Adrenal gland (tissue), 5 donors: ENCODE data around the gene GPHN.

Experiments used
- POLR2A ChIP-seq, 2 donors: fragments of 450-650 bp; IDR thresholded peaks; one replicate each; pipeline ENCODE4 v1.6.1; 2017; ENCODE audit warnings: antibody characterized with exemption in 2 of 2, mild to moderate bottlenecking in 2 of 2, moderate library complexity in 1 of 2
- TF ChIP-seq, protein P1 (sequence below), 6 experiments: fragments of 450-650 bp in 4 of 6; fragments of 200-600 bp in 2 of 6; sonication (generic) in 1 of 6; IDR thresholded peaks; 1 replicate in 5 of 6; 2 replicates in 1 of 6; pipeline versions ENCODE4 v1.5.1 to v1.8.0; 2016 to 2021; ENCODE audit warnings: antibody characterized with exemption in 6 of 6, mild to moderate bottlenecking in 2 of 6, moderate library complexity in 1 of 6
- donor health status: DM: no; HTN: no; CAD: no.

- TF ChIP-seq, protein P1, sequence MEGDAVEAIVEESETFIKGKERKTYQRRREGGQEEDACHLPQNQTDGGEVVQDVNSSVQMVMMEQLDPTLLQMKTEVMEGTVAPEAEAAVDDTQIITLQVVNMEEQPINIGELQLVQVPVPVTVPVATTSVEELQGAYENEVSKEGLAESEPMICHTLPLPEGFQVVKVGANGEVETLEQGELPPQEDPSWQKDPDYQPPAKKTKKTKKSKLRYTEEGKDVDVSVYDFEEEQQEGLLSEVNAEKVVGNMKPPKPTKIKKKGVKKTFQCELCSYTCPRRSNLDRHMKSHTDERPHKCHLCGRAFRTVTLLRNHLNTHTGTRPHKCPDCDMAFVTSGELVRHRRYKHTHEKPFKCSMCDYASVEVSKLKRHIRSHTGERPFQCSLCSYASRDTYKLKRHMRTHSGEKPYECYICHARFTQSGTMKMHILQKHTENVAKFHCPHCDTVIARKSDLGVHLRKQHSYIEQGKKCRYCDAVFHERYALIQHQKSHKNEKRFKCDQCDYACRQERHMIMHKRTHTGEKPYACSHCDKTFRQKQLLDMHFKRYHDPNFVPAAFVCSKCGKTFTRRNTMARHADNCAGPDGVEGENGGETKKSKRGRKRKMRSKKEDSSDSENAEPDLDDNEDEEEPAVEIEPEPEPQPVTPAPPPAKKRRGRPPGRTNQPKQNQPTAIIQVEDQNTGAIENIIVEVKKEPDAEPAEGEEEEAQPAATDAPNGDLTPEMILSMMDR (IDR thresholded peaks at IDR 0.05): no peak
- TF ChIP-seq POLR2A (IDR thresholded peaks at IDR 0.05): no peak
Measured at GRCh38 chr14:67199016-67199415, 691.1 kb downstream of the GPHN start.
